IMR-90 (cell line): ENCODE results near the gene SLC6A11. TPM values are rescaled to one million over a fixed set of nuclear protein-coding genes. Genes with fewer than 3 reads are reported as not detected.

ENCODE experiments used
- ATAC-seq: fragments of 200-7000 bp; cut with Tn5 transposase; 2 replicates; pipeline ENCODE4 v1.9.1; 2020; ENCODE audit warnings: low read depth, mild to moderate bottlenecking, moderate library complexity
- BruUV-seq: library from RNA; stranded (reverse); fragments of 400-500 nt; replicated peaks from 2 replicates; lab custom pipeline; 2021; lab: Mats Ljungman, UMichigan
- CTCF ChIA-PET: fragments of 300-600 bp; formaldehyde crosslinking; extraction: SDS; loops from one replicate; lab custom pipeline; 2021; ENCODE audit warnings: antibody characterized with exemption; lab: Yijun Ruan, JAX
- POLR2A ChIA-PET: fragments of 300-600 bp; sonication (Branson Sonifier 250); formaldehyde crosslinking; loops from one replicate; lab custom pipeline; 2022; ENCODE audit warnings: antibody characterized with exemption; ENCODE audit not compliant: unreplicated experiment; lab: Charles Lee
- DNase-seq: peaks from one replicate; pipeline ENCODE4 v3.0.0; 2013
- H2AFZ ChIP-seq: replicated peaks from 2 replicates; pipeline ENCODE3; 2013; ENCODE audit warnings: low read length, mild to moderate bottlenecking; ENCODE audit not compliant: poor library complexity
- H2AK5ac ChIP-seq: 2 replicates; pipeline ENCODE4 v1.6.1; 2013; ENCODE audit warnings: low read depth, low read length, inconsistent platforms
- H2AK9ac ChIP-seq: replicated peaks from 2 replicates; pipeline ENCODE3; 2013; ENCODE audit warnings: mild to moderate bottlenecking, low read depth, low read length, moderate library complexity; ENCODE audit not compliant: poor library complexity
- H2BK120ac ChIP-seq: 2 replicates; pipeline ENCODE4 v1.6.1; 2013; ENCODE audit warnings: low read depth, low read length, inconsistent platforms
- H2BK15ac ChIP-seq: 3 replicates; pipeline ENCODE4 v1.6.1; 2013; ENCODE audit warnings: low read depth, low read length, inconsistent platforms
- H2BK20ac ChIP-seq: 2 replicates; pipeline ENCODE4 v1.6.1; 2013; ENCODE audit warnings: low read depth, mild to moderate bottlenecking, inconsistent platforms, low read length, moderate library complexity
- H2BK5ac ChIP-seq: 2 replicates; pipeline ENCODE4 v1.6.1; 2013; ENCODE audit warnings: mild to moderate bottlenecking, low read depth, low read length, inconsistent platforms; ENCODE audit not compliant: poor library complexity, severe bottlenecking
- H3K14ac ChIP-seq: replicated peaks from 2 replicates; pipeline ENCODE4 v1.6.1; 2013; ENCODE audit warnings: low read depth, low read length, inconsistent platforms
- H3K18ac ChIP-seq: 2 replicates; pipeline ENCODE4 v1.6.1; 2013; ENCODE audit warnings: low read depth, low read length, control low read depth
- H3K23ac ChIP-seq: 2 replicates; pipeline ENCODE4 v1.6.1; 2013; ENCODE audit warnings: low read depth, low read length, inconsistent platforms
- H3K27ac ChIP-seq: 2 replicates; pipeline ENCODE4 v1.5.1; 2013; ENCODE audit warnings: mild to moderate bottlenecking, control low read depth, low read length; ENCODE audit not compliant: insufficient read depth
- H3K27me3 ChIP-seq: 2 replicates; pipeline ENCODE4 v1.6.1; 2013; ENCODE audit warnings: low read length; ENCODE audit not compliant: control insufficient read depth, insufficient read depth
- H3K36me3 ChIP-seq: 2 replicates; pipeline ENCODE4 v1.6.1; 2013; ENCODE audit warnings: low read length, mixed read lengths; ENCODE audit not compliant: control insufficient read depth, insufficient read depth
- H3K4ac ChIP-seq: 2 replicates; pipeline ENCODE4 v1.6.1; 2013; ENCODE audit warnings: low read depth, low read length, inconsistent platforms
- H3K4me1 ChIP-seq: 2 replicates; pipeline ENCODE4 v1.6.1; 2013; ENCODE audit warnings: low read length, mixed read lengths; ENCODE audit not compliant: control insufficient read depth, insufficient read depth
- H3K4me2 ChIP-seq: 2 replicates; pipeline ENCODE4 v1.6.1; 2013; ENCODE audit warnings: low read depth, mild to moderate bottlenecking, control low read depth, low read length, moderate library complexity
- H3K4me3 ChIP-seq: 2 replicates; pipeline ENCODE4 v1.5.1; 2013; ENCODE audit warnings: low read depth, mild to moderate bottlenecking, control low read depth, low read length, moderate library complexity; ENCODE audit not compliant: insufficient read depth
- H3K56ac ChIP-seq: 2 replicates; pipeline ENCODE4 v1.6.1; 2013; ENCODE audit warnings: low read length, inconsistent platforms; ENCODE audit not compliant: insufficient read depth; ENCODE audit errors: extremely low read depth
- H3K79me1 ChIP-seq, 2 experiments: 2 replicates each; pipeline ENCODE4 v1.6.1; 2013; ENCODE audit warnings: low read length in 2 of 2, inconsistent platforms in 1 of 2, low read depth in 1 of 2
- H3K9ac ChIP-seq: 2 replicates; pipeline ENCODE4 v1.6.1; 2013; ENCODE audit warnings: low read depth, low read length, control low read depth
- H3K9me1 ChIP-seq: 2 replicates; pipeline ENCODE4 v1.6.1; 2013; ENCODE audit warnings: low read length, inconsistent platforms; ENCODE audit not compliant: insufficient read depth
- H3K9me3 ChIP-seq: 2 replicates; pipeline ENCODE4 v1.6.1; 2013; ENCODE audit warnings: low read length; ENCODE audit not compliant: control insufficient read depth, insufficient read depth
- H4K20me1 ChIP-seq: 2 replicates; pipeline ENCODE4 v1.6.1; 2013; ENCODE audit warnings: low read length, inconsistent platforms; ENCODE audit not compliant: insufficient read depth
- H4K5ac ChIP-seq: 2 replicates; pipeline ENCODE4 v1.6.1; 2013; ENCODE audit warnings: mild to moderate bottlenecking, low read depth, low read length, control low read depth
- H4K8ac ChIP-seq, 2 experiments: 2 replicates each; pipeline ENCODE4 v1.6.1; 2013; ENCODE audit warnings: low read depth in 2 of 2, low read length in 2 of 2, control low read depth in 1 of 2, inconsistent platforms in 1 of 2
- H4K91ac ChIP-seq: 2 replicates; pipeline ENCODE4 v1.6.1; 2013; ENCODE audit warnings: low read depth, low read length, inconsistent platforms; ENCODE audit not compliant: insufficient read depth
- BHLHE40 ChIP-seq: fragments of 150-350 bp; IDR thresholded peaks from 2 replicates; pipeline ENCODE4 v1.6.1; 2016; ENCODE audit warnings: mild to moderate bottlenecking, low read depth, low read length
- CEBPB ChIP-seq: IDR thresholded peaks from 2 replicates; pipeline ENCODE4 v1.6.1; 2012; ENCODE audit warnings: low read depth, low read length, improper control_type of control experiment
- CHD1 ChIP-seq: IDR thresholded peaks from 2 replicates; pipeline ENCODE4 v1.6.1; 2012; ENCODE audit warnings: low read depth, low read length, improper control_type of control experiment
- CTCF ChIP-seq: conservative IDR thresholded peaks from 2 replicates; pipeline ENCODE4 v1.5.1; 2012; ENCODE audit warnings: mild to moderate bottlenecking, low read depth, low read length, improper control_type of control experiment
- MAFK ChIP-seq: IDR thresholded peaks from 2 replicates; pipeline ENCODE4 v1.6.1; 2012; ENCODE audit warnings: low read depth, low read length, improper control_type of control experiment
- MAZ ChIP-seq: IDR thresholded peaks from 2 replicates; pipeline ENCODE4 v1.6.1; 2012; ENCODE audit warnings: low read depth, mild to moderate bottlenecking, low read length, improper control_type of control experiment, moderate library complexity, borderline replicate concordance
- MXI1 ChIP-seq: IDR thresholded peaks from 2 replicates; pipeline ENCODE4 v1.6.1; 2012; ENCODE audit warnings: low read depth, mild to moderate bottlenecking, low read length, moderate library complexity, borderline replicate concordance
- NFE2L2 ChIP-seq: fragments of 150-350 bp; IDR thresholded peaks from 2 replicates; pipeline ENCODE4 v1.6.1; 2016; ENCODE audit warnings: low read depth, mild to moderate bottlenecking, low read length
- POLR2A ChIP-seq: IDR thresholded peaks from 2 replicates; pipeline ENCODE4 v1.6.1; 2012; ENCODE audit warnings: mild to moderate bottlenecking, low read depth, low read length
- RAD21 ChIP-seq: IDR thresholded peaks from 2 replicates; pipeline ENCODE4 v1.6.1; 2012; ENCODE audit warnings: low read length, improper control_type of control experiment
- RCOR1 ChIP-seq: IDR thresholded peaks from 2 replicates; pipeline ENCODE4 v1.6.1; 2012; ENCODE audit warnings: mild to moderate bottlenecking, low read length, improper control_type of control experiment; ENCODE audit not compliant: insufficient replicate concordance
- RFX5 ChIP-seq: IDR thresholded peaks from 2 replicates; pipeline ENCODE4 v1.8.0; 2012; ENCODE audit warnings: low read depth, mild to moderate bottlenecking, low read length, moderate library complexity
- WGBS, 2 experiments: methylation state at CpG; one replicate each; pipeline versions ENCODE4 v1.1.5 to v1.1.7; 2013; ENCODE audit warnings: missing lambda C conversion rate in 2 of 2; ENCODE audit not compliant: insufficient read length in 1 of 2; ENCODE audit errors: extremely low coverage in 2 of 2; 5-methylcytosine and 5-hydroxymethylcytosine counted together
- dilution Hi-C: fragments of 300-500 bp; cut with HindIII; formaldehyde crosslinking; loops from one replicate; pipeline ENCODE4 v1.14.3; 2018; ENCODE audit warnings: low sequenced_read_pairs; ENCODE audit not compliant: unreplicated experiment
- in situ Hi-C: fragments of 300-500 bp; cut with MboI; formaldehyde crosslinking; loops from 3 replicates; pipeline ENCODE4 v1.14.3; 2019; ENCODE audit warnings: low sequenced_read_pairs, inconsistent platforms, mixed read lengths
- intact Hi-C: fragments of 100-400 bp; cut with micrococcal nuclease; formaldehyde crosslinking; loops from 2 replicates; pipeline ENCODE4 v1.10.0; 2022
- polyA plus RNA-seq, 3 experiments: library from polyadenylated mRNA; depleted of rRNA; stranded (reverse); fragments of >200 nt; gene quantifications; 2 replicates each; pipeline ENCODE4 v1.2.3, GENCODE V29; 2012; ENCODE audit warnings: low replicate concordance in 1 of 3
- total RNA-seq: library from RNA; depleted of rRNA; stranded (reverse); fragments of >200 nt; gene quantifications from 2 replicates; pipeline ENCODE4 v1.2.3, GENCODE V29; 2012
- TF ChIP-seq, protein P1 (sequence below): fragments of 150-350 bp; IDR thresholded peaks from 2 replicates; pipeline ENCODE4 v1.6.1; 2017; ENCODE audit warnings: mild to moderate bottlenecking, antibody characterized with exemption, low read length, low read depth

The SLC6A11 gene
- total and polyA plus RNA-seq, 2 of the 4 experiments (the other 2 are of a cell fraction), result not detected

DNA sequence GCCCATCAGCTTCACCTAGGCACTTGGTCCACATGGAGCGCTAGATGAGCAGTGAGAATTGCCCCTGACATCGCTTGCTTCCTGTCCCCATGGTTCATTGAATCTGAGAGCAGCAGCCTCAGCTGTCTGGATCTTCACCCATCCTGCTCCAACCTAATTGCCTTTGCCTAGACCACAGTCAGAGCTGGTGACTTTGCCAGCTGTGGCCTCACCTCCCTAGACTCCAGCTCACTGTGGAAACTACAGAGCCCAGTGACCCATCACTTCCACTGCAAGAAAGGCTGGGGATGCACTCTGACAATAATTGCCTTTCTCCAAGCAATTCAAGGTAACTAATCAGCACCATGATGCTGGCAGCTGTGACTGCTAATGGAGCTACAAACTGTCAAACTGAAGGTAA, 145.9 kb downstream of the SLC6A11 start:
- WGBS, 2 experiments, result 54% methylated on average over 2 of the region's 2 CpGs; no CpG with 5 or more reads in 1 of the 2 experiments
- ChIA-PET CTCF (interaction anchor here (1.2 kb wide), 1 partner anchor 21 kb away, joined by 3 read pairs; no protein-coding TSS in a partner anchor), POLR2A (interaction anchor here (0.6 kb wide), 1 partner anchor 8 kb away, joined by 3 read pairs; no protein-coding TSS in a partner anchor)
- Histone ChIP-seq H4K5ac (no peak overlapping the region), H3K27me3 (peaks cover 23% of the 10 kb centered on the region), H2BK5ac (no peak overlapping the region), H3K4me3 (no peak overlapping the region), H2AK9ac (no peak overlapping the region), H2BK20ac (no peak overlapping the region), H3K9me3 (no peaks in the 10 kb centered on the region), H3K4me2 (no peak overlapping the region), H4K20me1 (0 out of 2 replicates have a peak, but pooled peaks cover 4% of the 10 kb centered on the region), H3K79me1 (no peaks in the 10 kb centered on the region), H2AK5ac (no peak overlapping the region), H3K23ac (no peak overlapping the region), H3K27ac (no peak overlapping the region), H4K91ac (no peak overlapping the region), H4K8ac (no peak overlapping the region), H3K4ac (no peak overlapping the region), H3K9ac (no peak overlapping the region), H3K9me1 (no peaks in the 10 kb centered on the region), H2AFZ (no peak overlapping the region), H2BK120ac (no peak overlapping the region), H2BK15ac (no peak overlapping the region), H3K14ac (no peak overlapping the region), H3K36me3 (no peaks in the 10 kb centered on the region), H3K18ac (no peak overlapping the region), H3K56ac (no peak overlapping the region), H3K4me1 (no peaks in the 10 kb centered on the region)
- intact Hi-C loops (no loop called here), in situ Hi-C loops (no loop called here), dilution Hi-C loops (no loop called here)
- TF ChIP-seq CTCF (no peak), CEBPB (no peak), RFX5 (no peak), MAZ (no peak), NFE2L2 (no peak), MXI1 (no peak), RAD21 (no peak), POLR2A (no peak), RCOR1 (no peak), BHLHE40 (no peak), MAFK (no peak), CHD1 (no peak)
- TF ChIP-seq, protein P1, sequence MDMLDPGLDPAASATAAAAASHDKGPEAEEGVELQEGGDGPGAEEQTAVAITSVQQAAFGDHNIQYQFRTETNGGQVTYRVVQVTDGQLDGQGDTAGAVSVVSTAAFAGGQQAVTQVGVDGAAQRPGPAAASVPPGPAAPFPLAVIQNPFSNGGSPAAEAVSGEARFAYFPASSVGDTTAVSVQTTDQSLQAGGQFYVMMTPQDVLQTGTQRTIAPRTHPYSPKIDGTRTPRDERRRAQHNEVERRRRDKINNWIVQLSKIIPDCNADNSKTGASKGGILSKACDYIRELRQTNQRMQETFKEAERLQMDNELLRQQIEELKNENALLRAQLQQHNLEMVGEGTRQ, result no peak
- ATAC-seq (no peak), DNase-seq (no peak)
- BruUV-seq, result no TSS peak
